WTC11 (cell line): Measurements from ENCODE around the gene LRRC51. TPM values are rescaled to one million over a fixed set of nuclear protein-coding genes. Genes with fewer than 3 reads are reported as not detected.

Experiments used
- ATAC-seq: fragments of 200-7000 bp; cut with Tn5 transposase; 2 replicates; pipeline ENCODE4 v1.10.0; 2021; ENCODE audit warnings: mild to moderate bottlenecking, moderate library complexity
- CTCF ChIA-PET: fragments of 300-600 bp; sonication (Branson Sonifier 250); formaldehyde crosslinking; loops from one replicate; lab custom pipeline; 2021; ENCODE audit warnings: antibody characterized with exemption; lab: Charles Lee
- POLR2A ChIA-PET: fragments of 350-600 bp; sonication (Branson Sonifier 250); formaldehyde crosslinking; loops from one replicate; lab custom pipeline; 2021; ENCODE audit warnings: antibody characterized with exemption; lab: Charles Lee
- DNase-seq: peaks from one replicate; pipeline ENCODE4 v3.0.0; 2021; ENCODE audit warnings: low spot score
- H3K27ac Mint-ChIP-seq: 2 replicates; pipeline ENCODE4 v1.8.0; 2021; ENCODE audit warnings: mixed read lengths
- H3K27me3 Mint-ChIP-seq: 2 replicates; pipeline ENCODE4 v1.8.0; 2021; ENCODE audit warnings: low read depth, mild to moderate bottlenecking, moderate library complexity, mixed read lengths
- H3K36me3 Mint-ChIP-seq: 2 replicates; pipeline ENCODE4 v1.8.0; 2021; ENCODE audit warnings: mixed read lengths
- H3K4me1 Mint-ChIP-seq: 2 replicates; pipeline ENCODE4 v1.8.0; 2022; ENCODE audit warnings: mixed read lengths
- H3K4me3 Mint-ChIP-seq: 2 replicates; pipeline ENCODE4 v1.8.0; 2021; ENCODE audit warnings: mild to moderate bottlenecking, moderate library complexity, mixed read lengths
- H3K9me3 Mint-ChIP-seq: 2 replicates; pipeline ENCODE4 v1.8.0; 2021; ENCODE audit warnings: mixed read lengths
- GRHL2 ChIP-seq: fragments of 250-450 bp; sonication (Bioruptor Pico); IDR thresholded peaks from 2 replicates; pipeline ENCODE4 v1.8.0; 2022; ENCODE audit warnings: mild to moderate bottlenecking, moderate library complexity; ENCODE audit not compliant: insufficient replicate concordance, severe bottlenecking
- HMGA2 ChIP-seq: fragments of 250-450 bp; sonication (Bioruptor Pico); IDR thresholded peaks from 2 replicates; pipeline ENCODE4 v1.4.0; 2021; ENCODE audit warnings: mild to moderate bottlenecking, moderate library complexity
- NFATC4 ChIP-seq: fragments of 250-450 bp; sonication (Bioruptor Pico); IDR thresholded peaks from 2 replicates; pipeline ENCODE4 v1.9.0; 2021; ENCODE audit warnings: mild to moderate bottlenecking
- NFE2L1 ChIP-seq: sonication (generic); formaldehyde crosslinking; IDR thresholded peaks from 2 replicates; pipeline ENCODE4 v1.8.1; 2023; ENCODE audit warnings: missing genetic modification reagents
- OVOL2 ChIP-seq: fragments of 250-450 bp; sonication (Bioruptor Pico); IDR thresholded peaks from 2 replicates; pipeline ENCODE4 v1.9.0; 2021; ENCODE audit warnings: mild to moderate bottlenecking, borderline replicate concordance
- PRRX2 ChIP-seq: fragments of 250-450 bp; sonication (Bioruptor Pico); IDR thresholded peaks from 2 replicates; pipeline ENCODE4 v1.8.0; 2021; ENCODE audit warnings: mild to moderate bottlenecking
- SP1 ChIP-seq: sonication (generic); formaldehyde crosslinking; conservative IDR thresholded peaks from 2 replicates; pipeline ENCODE4 v1.8.1; 2022; ENCODE audit warnings: missing genetic modification reagents
- TCF7 ChIP-seq: sonication (generic); formaldehyde crosslinking; IDR thresholded peaks from 2 replicates; pipeline ENCODE4 v1.8.0; 2022; ENCODE audit warnings: mild to moderate bottlenecking, low read depth, missing genetic modification reagents, moderate library complexity
- ZNF121 ChIP-seq: sonication (generic); formaldehyde crosslinking; IDR thresholded peaks from 2 replicates; pipeline ENCODE4 v1.8.0; 2023; ENCODE audit warnings: missing genetic modification reagents
- ZNF138 ChIP-seq: sonication (generic); formaldehyde crosslinking; conservative IDR thresholded peaks from 2 replicates; pipeline ENCODE4 v1.8.1; 2022; ENCODE audit warnings: mild to moderate bottlenecking, moderate library complexity, missing genetic modification reagents
- ZNF219 ChIP-seq: sonication (generic); formaldehyde crosslinking; IDR thresholded peaks from 2 replicates; pipeline ENCODE4 v1.8.0; 2023; ENCODE audit warnings: missing genetic modification reagents, mild to moderate bottlenecking, borderline replicate concordance
- ZNF232 ChIP-seq: sonication (generic); formaldehyde crosslinking; IDR thresholded peaks from 2 replicates; pipeline ENCODE4 v1.8.0; 2022; ENCODE audit warnings: mild to moderate bottlenecking, missing genetic modification reagents
- ZNF263 ChIP-seq: sonication (generic); formaldehyde crosslinking; IDR thresholded peaks from 2 replicates; pipeline ENCODE4 v1.8.1; 2022; ENCODE audit warnings: low read depth, mild to moderate bottlenecking, moderate library complexity, missing genetic modification reagents
- ZNF317 ChIP-seq: sonication (generic); formaldehyde crosslinking; IDR thresholded peaks from 2 replicates; pipeline ENCODE4 v1.8.1; 2023; ENCODE audit warnings: low read depth, mild to moderate bottlenecking, moderate library complexity, missing genetic modification reagents, borderline replicate concordance
- ZNF423 ChIP-seq: fragments of 250-450 bp; sonication (Bioruptor Pico); IDR thresholded peaks from 2 replicates; pipeline ENCODE4 v2.1.2; 2022; ENCODE audit warnings: mild to moderate bottlenecking, moderate library complexity
- ZNF532 ChIP-seq: fragments of 250-450 bp; sonication (Bioruptor Pico); IDR thresholded peaks from 2 replicates; pipeline ENCODE4 v1.9.0; 2021; ENCODE audit warnings: mild to moderate bottlenecking, borderline replicate concordance
- ZSCAN18 ChIP-seq: fragments of 250-450 bp; sonication (Bioruptor Pico); IDR thresholded peaks from 2 replicates; pipeline ENCODE4 v2.1.2; 2022; ENCODE audit warnings: mild to moderate bottlenecking, moderate library complexity
- total RNA-seq: library from RNA; stranded (reverse); gene quantifications from 3 replicates; pipeline ENCODE4 v1.2.3, GENCODE V29; 2021
- TF ChIP-seq, protein P1 (sequence below): sonication (generic); formaldehyde crosslinking; IDR thresholded peaks from 2 replicates; pipeline ENCODE4 v1.8.0; 2023; ENCODE audit warnings: mild to moderate bottlenecking, missing genetic modification reagents

Gene LRRC51
- total RNA-seq, 1 experiment from 2014 or later: 5.3 TPM

DNA sequence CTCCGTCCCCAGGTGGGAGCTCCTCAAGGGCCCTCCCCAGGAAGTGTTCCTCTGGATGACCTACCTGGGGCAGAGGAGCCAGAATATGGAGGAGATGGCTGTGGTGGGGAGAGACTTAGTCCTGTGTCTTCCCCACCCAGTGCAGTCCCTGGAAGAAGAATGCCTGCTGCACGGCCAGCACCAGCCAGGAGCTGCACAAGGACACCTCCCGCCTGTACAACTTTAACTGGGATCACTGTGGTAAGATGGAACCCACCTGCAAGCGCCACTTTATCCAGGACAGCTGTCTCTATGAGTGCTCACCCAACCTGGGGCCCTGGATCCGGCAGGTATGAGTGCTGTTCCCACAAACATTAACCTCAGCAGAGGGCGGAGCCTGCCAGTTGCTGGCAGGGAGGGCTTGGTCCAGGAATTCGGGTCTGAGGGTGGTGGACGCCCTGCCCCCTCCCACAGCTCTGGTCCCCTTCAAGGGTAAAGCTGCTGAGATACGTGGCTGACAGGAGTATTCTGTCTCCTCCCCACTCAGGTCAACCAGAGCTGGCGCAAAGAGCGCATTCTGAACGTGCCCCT lies 58.3 kb downstream of the LRRC51 start:
- no peaks in the 10 kb centered on the region for H3K4me1 Mint-ChIP-seq
- ATAC-seq: no peak
- no peak for TF ChIP-seq TCF7 (CRISPR knock-in tag)
- TF ChIP-seq ZNF138: no peak
- TF ChIP-seq OVOL2 (CRISPR knock-in tag): no peak
- no peak for TF ChIP-seq ZSCAN18 (CRISPR knock-in tag)
- no peak for DNase-seq
- H3K27me3 Mint-ChIP-seq: peaks cover 26% of the 10 kb centered on the region
- H3K9me3 Mint-ChIP-seq: no peaks in the 10 kb centered on the region
- no peak overlapping the region for H3K27ac Mint-ChIP-seq
- ChIA-PET CTCF (no interaction called here), POLR2A (no interaction called here)
- no peak overlapping the region for H3K4me3 Mint-ChIP-seq
- H3K36me3 Mint-ChIP-seq: no peaks in the 10 kb centered on the region

DNA sequence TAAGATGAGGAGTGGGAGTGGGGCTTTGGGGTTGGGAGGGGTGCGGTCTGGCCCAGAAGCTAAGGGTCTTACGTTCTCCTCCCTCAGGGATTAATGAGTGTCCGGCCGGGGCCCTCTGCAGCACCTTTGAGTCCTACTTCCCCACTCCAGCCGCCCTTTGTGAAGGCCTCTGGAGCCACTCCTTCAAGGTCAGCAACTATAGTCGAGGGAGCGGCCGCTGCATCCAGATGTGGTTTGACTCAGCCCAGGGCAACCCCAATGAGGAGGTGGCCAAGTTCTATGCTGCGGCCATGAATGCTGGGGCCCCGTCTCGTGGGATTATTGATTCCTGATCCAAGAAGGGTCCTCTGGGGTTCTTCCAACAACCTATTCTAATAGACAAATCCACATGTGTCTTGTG lies 58.9 kb downstream of the LRRC51 start:
- ATAC-seq (no peak), DNase-seq (no peak)
- no peak for TF ChIP-seq ZNF317 (CRISPR knock-in tag)
- no peak for TF ChIP-seq GRHL2 (CRISPR knock-in tag)
- TF ChIP-seq ZNF263 (CRISPR knock-in tag): no peak
- CTCF ChIA-PET: no interaction called here
- no peaks in the 10 kb centered on the region for H3K4me1 Mint-ChIP-seq
- H3K4me3 Mint-ChIP-seq: no peak overlapping the region
- no peaks in the 10 kb centered on the region for H3K36me3 Mint-ChIP-seq
- POLR2A ChIA-PET: no interaction called here
- H3K27me3 Mint-ChIP-seq: peaks cover 27% of the 10 kb centered on the region
- H3K27ac Mint-ChIP-seq: no peak overlapping the region
- no peaks in the 10 kb centered on the region for H3K9me3 Mint-ChIP-seq

DNA sequence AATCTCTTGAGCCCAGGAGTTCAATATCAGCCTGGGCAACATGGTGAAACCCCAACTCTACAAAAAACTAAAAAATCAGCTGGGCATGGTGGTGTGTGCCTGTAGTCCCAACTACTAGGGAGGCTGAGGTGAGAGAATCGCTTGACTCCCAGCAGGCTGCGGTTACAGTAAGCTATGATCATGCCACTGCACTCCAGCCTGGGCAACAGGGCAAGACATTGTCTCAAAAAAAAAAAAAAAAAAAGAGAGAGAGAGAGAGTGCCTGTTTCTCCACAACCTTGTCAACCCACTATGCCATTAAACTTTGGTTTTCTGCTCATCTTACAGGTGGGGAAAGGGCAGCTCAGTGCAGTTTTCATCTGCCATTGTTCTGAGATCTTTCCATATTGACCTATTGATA lies 60.0 kb downstream of the LRRC51 start:
- no peak overlapping the region for H3K4me3 Mint-ChIP-seq
- peaks cover 27% of the 10 kb centered on the region for H3K27me3 Mint-ChIP-seq
- DNase-seq (no peak), ATAC-seq (no peak)
- CTCF ChIA-PET: interaction anchor here (0.6 kb wide), 1 partner anchor 331 kb away, joined by 3 read pairs; no protein-coding TSS in a partner anchor
- H3K4me1 Mint-ChIP-seq: no peaks in the 10 kb centered on the region
- no peaks in the 10 kb centered on the region for H3K9me3 Mint-ChIP-seq
- no peaks in the 10 kb centered on the region for H3K36me3 Mint-ChIP-seq
- POLR2A ChIA-PET: no interaction called here
- no peak overlapping the region for H3K27ac Mint-ChIP-seq
- TF ChIP-seq PRRX2 (CRISPR knock-in tag): no peak
- no peak for TF ChIP-seq ZNF532
- TF ChIP-seq ZNF423 (CRISPR knock-in tag): no peak
- TF ChIP-seq SP1 (CRISPR knock-in tag): no peak
- TF ChIP-seq, protein P1, sequence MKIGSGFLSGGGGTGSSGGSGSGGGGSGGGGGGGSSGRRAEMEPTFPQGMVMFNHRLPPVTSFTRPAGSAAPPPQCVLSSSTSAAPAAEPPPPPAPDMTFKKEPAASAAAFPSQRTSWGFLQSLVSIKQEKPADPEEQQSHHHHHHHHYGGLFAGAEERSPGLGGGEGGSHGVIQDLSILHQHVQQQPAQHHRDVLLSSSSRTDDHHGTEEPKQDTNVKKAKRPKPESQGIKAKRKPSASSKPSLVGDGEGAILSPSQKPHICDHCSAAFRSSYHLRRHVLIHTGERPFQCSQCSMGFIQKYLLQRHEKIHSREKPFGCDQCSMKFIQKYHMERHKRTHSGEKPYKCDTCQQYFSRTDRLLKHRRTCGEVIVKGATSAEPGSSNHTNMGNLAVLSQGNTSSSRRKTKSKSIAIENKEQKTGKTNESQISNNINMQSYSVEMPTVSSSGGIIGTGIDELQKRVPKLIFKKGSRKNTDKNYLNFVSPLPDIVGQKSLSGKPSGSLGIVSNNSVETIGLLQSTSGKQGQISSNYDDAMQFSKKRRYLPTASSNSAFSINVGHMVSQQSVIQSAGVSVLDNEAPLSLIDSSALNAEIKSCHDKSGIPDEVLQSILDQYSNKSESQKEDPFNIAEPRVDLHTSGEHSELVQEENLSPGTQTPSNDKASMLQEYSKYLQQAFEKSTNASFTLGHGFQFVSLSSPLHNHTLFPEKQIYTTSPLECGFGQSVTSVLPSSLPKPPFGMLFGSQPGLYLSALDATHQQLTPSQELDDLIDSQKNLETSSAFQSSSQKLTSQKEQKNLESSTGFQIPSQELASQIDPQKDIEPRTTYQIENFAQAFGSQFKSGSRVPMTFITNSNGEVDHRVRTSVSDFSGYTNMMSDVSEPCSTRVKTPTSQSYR: no peak
- no peak for TF ChIP-seq HMGA2 (CRISPR knock-in tag)
- TF ChIP-seq ZNF232: no peak
- TF ChIP-seq NFE2L1 (CRISPR knock-in tag): no peak
- TF ChIP-seq ZNF219 (CRISPR knock-in tag): no peak
- no peak for TF ChIP-seq NFATC4 (CRISPR knock-in tag)
- TF ChIP-seq ZNF121 (CRISPR knock-in tag): no peak
- TF ChIP-seq, all 79 proteins: peak for 0
